Stimulated activated CD4-positive, alpha-beta T cell treated with anti-CD3 and anti-CD28 coated beads, Interleukin-1b, Interleukin-23, amount 100 ng/mL, for 24 hours (primary cell): ENCODE results near the gene NEU1.

Source experiments
- DNase-seq, 4 experiments: peaks; one replicate each; pipeline ENCODE4 v3.0.0-alpha.2; 2020; ENCODE audit warnings: low read depth in 4 of 4, low spot score in 1 of 4

NEU1 gene

GRCh38 chr6:31896856-31897611, 34.4 kb upstream of the NEU1 start:
- no peak for DNase-seq

GRCh38 chr6:31896493-31896855, 33.9 kb upstream of the NEU1 start:
- DNase-seq: no peak

DNA sequence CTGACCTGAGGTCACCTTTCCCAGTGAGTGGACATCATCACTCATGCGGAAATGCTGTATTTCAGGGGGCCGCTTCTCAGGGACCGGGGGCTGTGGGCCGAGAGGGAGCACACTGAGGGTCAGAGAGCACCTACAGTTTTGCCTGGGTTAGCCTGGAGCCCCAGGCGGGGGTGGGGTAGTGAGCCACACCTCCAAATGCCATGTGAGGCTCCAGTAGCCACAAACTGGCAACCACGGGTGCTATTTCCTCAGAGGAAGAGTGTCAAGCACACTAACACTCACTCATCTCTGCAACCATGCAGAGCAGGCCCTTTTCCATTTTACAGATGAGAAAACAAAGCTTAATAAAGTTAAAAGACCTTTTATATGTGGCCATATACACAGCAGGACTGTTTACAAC, 30.2 kb upstream of the NEU1 start:
- no peak for DNase-seq

DNA sequence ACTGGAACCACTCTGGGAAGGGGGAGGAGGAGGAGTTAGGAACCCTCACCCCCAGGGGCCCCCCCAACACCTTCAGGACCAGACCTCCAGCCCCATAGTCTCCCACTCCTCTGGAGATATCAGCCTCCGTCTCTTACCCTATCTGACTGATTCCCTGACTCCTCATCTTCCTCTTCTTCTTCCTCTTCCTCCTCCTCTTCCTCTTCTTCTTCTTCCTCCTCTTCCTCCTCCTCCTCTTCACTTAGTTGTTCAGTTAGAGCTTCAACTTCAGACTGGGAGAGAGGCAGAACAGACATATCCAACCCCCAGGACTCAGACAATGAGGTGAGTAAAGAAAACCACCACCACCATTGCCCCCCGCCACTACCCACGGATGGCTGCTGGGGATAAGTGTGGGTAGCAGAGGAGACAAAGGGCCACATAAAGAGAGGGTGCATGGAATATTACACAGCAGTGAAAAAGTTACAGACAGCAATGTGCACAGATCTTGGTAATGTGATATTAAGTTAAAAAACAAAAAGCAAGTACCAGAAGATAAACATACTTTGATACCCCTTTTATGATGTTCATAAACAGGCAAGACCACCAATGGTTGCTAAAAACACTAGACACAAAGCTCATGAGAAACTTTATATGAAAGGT, 26.8 kb upstream of the NEU1 start:
- no peak for DNase-seq

- peak; percentile 34 to 52 (median 46) for DNase-seq
Measured at GRCh38 chr6:31888276-31889258, 25.9 kb upstream of the NEU1 start.

GRCh38 chr6:31887173-31888007, 24.8 kb upstream of the NEU1 start:
- no peak for DNase-seq

GRCh38 chr6:31886541-31886991, 23.9 kb upstream of the NEU1 start:
- DNase-seq: no peak

GRCh38 chr6:31884528-31885035, 22.0 kb upstream of the NEU1 start:
- no peak for DNase-seq

DNA sequence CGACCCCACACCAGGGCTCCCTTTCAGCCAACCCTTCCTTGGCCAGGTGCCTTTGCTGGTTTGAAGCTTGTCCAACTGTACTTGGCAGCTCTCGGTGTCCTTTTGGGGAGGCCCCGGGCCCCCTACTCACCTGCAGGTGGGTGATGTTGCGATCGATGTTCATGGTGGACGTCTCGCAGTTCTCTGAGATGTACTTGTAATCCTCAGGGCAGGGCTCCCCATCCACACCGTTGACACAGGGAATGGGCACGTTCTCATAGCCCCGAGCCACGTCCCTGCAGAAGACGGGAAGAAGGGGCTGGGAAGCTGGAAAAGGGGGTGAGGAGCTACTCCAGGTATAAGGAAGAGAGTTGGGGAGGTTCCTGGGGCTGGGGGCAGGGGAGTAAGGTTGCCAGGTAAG, 21.1 kb upstream of the NEU1 start:
- no peak for DNase-seq

DNA sequence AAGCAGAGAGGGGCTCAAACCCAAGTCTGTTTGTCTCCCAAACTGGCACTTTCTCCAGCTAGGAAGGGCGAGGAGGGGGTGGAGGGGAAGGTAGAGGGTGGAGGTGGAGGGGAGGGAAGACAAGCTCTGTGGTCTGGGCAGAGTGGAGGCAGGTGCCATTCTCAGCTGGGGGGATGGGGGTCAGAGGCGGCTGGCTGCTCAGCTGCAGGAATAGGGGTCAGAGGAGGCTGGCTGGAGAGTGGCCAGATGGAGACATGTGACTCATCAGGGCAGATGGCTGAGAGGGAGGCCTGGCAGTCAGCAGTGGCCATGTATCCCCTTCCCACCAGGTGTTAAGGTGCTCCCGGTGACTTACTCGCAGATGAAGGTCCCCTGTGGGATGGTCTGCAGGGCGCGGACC, 19.7 kb upstream of the NEU1 start:
- no peak for DNase-seq

DNA sequence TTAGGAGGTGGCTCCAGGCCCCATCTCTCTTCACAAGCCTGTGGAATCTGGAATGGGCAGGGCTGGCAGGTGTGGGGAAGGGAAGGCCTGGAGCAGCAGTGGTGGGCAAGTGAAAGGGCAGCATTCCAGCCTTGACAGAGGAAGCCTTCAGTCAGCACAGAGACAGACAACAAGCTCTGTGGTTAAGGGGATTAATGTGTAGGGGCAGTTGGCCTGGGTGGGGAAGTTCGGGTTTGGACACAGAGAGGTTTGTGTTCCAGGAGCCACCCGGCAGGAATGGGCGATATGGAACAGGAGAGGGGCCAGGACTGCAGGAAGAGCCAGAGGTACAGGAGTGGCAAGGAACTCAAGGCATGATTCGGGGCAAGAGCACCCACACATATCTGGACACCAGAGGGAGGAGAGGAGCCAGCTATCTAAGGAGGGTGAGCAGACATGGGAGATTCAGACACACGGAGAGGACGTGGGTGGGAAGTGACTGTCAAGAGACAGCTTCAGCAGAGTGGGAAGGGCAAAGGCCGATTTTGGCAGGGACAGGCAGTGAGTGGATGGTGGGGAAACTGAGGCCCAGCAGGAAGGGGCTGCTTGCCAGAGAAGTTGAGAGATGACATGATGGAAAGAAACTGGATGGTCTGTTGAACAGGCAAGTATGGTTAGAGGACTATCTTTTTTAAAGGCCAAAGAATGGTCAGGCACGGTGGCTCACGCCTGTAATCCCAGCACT, 18.7 kb upstream of the NEU1 start:
- DNase-seq: no peak

DNA sequence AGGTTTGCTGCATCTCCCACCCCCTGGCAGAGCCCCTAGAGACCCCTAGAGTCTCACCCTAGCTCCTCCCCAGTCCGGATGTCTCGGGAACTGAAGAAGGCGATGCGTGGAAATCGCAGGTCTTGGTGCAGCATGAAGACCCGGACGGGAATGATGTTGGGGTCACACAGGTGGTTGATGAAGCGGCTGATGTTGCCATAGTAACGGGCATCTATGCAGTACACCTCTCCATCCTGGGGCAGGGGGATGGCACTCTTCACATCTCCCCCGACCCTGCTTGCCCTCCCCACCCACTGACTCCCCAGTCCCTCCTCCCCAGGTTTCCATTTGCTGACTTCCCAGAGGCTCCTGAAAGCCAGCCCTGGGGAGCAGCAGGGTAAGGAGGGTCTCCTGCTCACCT, 18.0 kb upstream of the NEU1 start:
- no peak for DNase-seq

DNA sequence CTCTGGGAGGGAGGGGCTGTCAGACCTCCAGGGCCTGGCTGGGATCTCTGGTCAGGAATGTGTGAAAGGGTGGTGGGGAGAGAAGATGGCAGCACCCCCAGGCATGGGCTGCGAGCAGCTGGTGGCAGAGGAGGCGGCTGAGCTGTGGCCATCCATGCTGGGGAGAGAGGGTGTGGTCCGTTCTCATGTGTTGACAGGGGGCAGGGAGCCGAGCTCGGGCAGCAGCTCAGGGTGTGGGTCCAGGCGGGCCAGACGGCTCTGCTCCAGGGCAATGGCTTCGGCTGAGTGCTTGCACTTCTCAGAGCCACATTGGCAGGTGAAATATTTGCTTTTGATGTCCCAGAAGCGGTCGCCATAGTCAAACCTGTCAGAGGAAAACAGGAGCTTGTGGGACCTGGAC, 17.3 kb upstream of the NEU1 start:
- DNase-seq: no peak

- no peak for DNase-seq
Measured at GRCh38 chr6:31879143-31879542, 16.5 kb upstream of the NEU1 start.

DNA sequence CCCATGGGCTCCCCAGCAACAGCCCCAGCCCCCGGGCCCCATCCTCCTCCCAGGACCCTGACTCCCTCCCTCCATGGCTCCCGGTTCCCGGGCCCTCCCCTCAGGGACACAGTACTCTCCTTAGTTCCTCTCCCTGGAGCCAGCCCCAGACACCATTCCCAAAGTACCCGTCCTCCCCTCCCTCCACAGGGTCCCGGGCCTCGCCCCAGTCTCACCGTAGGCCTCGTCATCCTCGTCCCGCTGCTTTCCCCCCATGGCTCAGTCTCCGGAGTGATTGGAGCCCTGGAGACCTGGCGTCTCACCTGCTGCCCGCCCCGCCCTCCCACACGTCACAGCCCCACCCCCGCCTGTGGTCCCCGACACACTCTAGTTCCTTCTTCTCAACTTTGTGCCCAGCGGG, 16.1 kb upstream of the NEU1 start, which contains the start of gene SLC44A4:
SLC44A4 (minus strand) TSS at position 272 of the 400 bp plus-strand sequence; CDS start at position 255, 17 bp downstream.
- no peak for DNase-seq

DNA sequence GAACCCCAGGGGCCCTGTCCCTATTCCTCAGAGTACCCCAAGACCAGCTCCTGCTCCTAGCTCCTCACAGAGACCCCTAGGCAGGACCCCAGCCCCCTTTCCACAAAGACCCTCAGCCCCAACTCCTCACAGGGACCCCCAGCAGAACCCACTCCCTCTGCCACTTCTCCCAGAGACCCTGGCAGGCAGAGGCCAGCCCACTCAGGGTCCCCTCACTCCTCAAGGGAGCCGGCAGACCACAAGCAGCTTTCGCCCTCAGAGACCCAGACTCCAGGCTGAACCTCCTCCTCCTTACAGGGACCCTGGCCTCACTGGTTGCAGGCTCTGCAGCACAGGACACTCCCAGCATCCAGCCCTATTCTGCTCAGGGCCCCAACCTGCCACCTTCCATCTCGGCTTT, 15.6 kb upstream of the NEU1 start:
- no peak for DNase-seq

DNA sequence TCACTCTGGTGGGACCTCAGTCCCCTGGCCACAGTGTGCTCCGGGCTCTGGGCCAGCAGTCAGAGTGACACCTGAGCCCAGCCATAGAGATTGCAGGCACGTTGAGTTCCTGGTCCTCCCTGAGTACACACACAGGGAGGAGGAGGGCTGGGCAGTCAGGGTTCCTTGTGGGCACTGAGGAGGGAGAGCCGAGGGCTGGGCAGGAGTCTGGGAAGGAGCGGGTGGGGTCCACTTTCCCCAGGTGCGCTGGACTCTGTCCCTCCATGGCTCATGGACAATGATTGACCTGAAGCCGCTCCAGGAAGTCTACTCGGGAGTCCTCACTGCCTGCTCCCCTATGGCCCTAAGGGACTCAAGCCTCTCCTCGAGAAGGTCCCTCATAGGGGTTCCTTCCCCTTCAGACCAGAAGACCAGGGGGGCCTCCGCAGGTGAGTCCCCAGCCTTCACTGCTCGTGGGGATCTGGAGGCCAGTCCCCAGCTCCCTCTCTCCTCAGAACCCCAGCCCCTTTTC, 15.1 kb upstream of the NEU1 start:
- no peak for DNase-seq

DNA sequence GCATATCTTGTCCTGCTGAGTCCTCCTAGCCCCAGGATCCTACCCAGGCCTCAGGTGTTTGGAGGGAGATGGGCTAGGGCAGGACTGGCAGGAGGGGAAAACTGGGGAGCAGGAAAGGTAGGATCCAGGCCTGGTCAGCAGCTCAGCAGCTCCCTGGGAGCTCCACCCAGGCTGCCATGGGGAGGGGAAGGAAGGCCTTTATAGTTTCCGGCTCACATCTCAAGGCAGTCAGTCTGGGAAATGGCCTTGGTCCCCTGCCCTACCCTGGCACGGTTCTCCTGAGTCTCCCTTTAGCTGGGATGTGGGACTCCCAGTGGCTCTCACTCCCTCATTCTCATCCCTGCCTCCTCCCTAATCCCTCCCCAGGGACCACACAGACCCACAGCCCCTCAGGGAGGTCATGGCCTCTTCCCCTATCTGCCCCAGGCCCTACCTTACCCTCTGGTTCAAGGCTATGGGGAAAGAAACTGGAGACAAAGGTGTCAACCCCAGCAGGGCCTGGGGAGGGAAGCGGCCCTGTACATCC, 14.6 kb upstream of the NEU1 start:
- DNase-seq: no peak

GRCh38 chr6:31876357-31876756, 13.7 kb upstream of the NEU1 start:
- no peak for DNase-seq
